Parathyroid adenoma (tissue), 2 donors: ENCODE measurements around the gene HIP1.
"Not testable (repeated sequence)": the region's sequence is repeated elsewhere in the genome, so short reads cannot be mapped to it uniquely, and the experiment has no call there.

Experiments
- H2AFZ ChIP-seq: fragments of 300-600 bp; sonication (generic); one replicate; pipeline ENCODE4 v1.7.0; 2017; ENCODE audit warnings: antibody characterized with exemption, mild to moderate bottlenecking
- H3K27ac ChIP-seq: fragments of 300-600 bp; sonication (generic); one replicate; pipeline ENCODE4 v1.7.0; 2017
- H3K27me3 ChIP-seq: fragments of 300-600 bp; sonication (generic); one replicate; pipeline ENCODE4 v1.7.0; 2017; ENCODE audit warnings: low read length; ENCODE audit not compliant: control insufficient read depth, insufficient read depth
- H3K36me3 ChIP-seq: fragments of 300-600 bp; sonication (generic); one replicate; pipeline ENCODE4 v1.7.0; 2017; ENCODE audit warnings: low read length; ENCODE audit not compliant: control insufficient read depth, insufficient read depth
- H3K4me1 ChIP-seq: fragments of 300-600 bp; sonication (generic); one replicate; pipeline ENCODE4 v1.7.0; 2017; ENCODE audit warnings: control low read depth
- H3K4me2 ChIP-seq: fragments of 300-600 bp; sonication (generic); one replicate; pipeline ENCODE4 v1.7.0; 2017; ENCODE audit warnings: low read length
- H3K4me3 ChIP-seq: fragments of 300-600 bp; sonication (generic); one replicate; pipeline ENCODE4 v1.7.0; 2017; ENCODE audit warnings: low read depth, low read length
- H3K79me2 ChIP-seq: fragments of 300-600 bp; sonication (generic); one replicate; pipeline ENCODE4 v1.7.0; 2017; ENCODE audit warnings: control low read depth
- H3K9ac ChIP-seq: fragments of 300-600 bp; sonication (generic); one replicate; pipeline ENCODE4 v1.7.0; 2017; ENCODE audit warnings: mild to moderate bottlenecking
- H3K9me3 ChIP-seq: fragments of 300-600 bp; sonication (generic); one replicate; pipeline ENCODE4 v1.7.0; 2017; ENCODE audit warnings: low read length; ENCODE audit not compliant: control insufficient read depth
- CTCF ChIP-seq: fragments of 300-600 bp; sonication (generic); IDR thresholded peaks from one replicate; pipeline ENCODE4 v1.7.0; 2017; ENCODE audit warnings: antibody characterized with exemption, mild to moderate bottlenecking
- donor health status: primary hyperparathyroidism.

The HIP1 gene

GRCh38 chr7:75729851-75730274 lies 8.9 kb downstream of the HIP1 start:
- no peak overlapping the region for H3K9ac ChIP-seq
- no peaks in the 10 kb centered on the region for H3K79me2 ChIP-seq
- H3K27ac ChIP-seq, result no peak overlapping the region
- no peak for TF ChIP-seq CTCF
- no peaks in the 10 kb centered on the region for H3K36me3 ChIP-seq
- no peaks in the 10 kb centered on the region for H3K27me3 ChIP-seq
- H2AFZ ChIP-seq, result no peak overlapping the region
- H3K4me2 ChIP-seq, result no peak overlapping the region
- H3K4me3 ChIP-seq, result no peak overlapping the region
- peaks cover 6% of the 10 kb centered on the region for H3K4me1 ChIP-seq
- H3K9me3 ChIP-seq, result no peaks in the 10 kb centered on the region

GRCh38 chr7:75727881-75728593 lies 10.7 kb downstream of the HIP1 start:
- Histone ChIP-seq H3K27ac (peak overlapping the region; percentile 32), H3K4me1 (peaks cover 6% of the 10 kb centered on the region), H3K9ac (no peak overlapping the region)

GRCh38 chr7:75727351-75727750 lies 11.4 kb downstream of the HIP1 start:
- H3K9ac ChIP-seq, H3K79me2 ChIP-seq, H3K27me3 ChIP-seq, H2AFZ ChIP-seq, H3K36me3 ChIP-seq, H3K9me3 ChIP-seq, H3K4me2 ChIP-seq, H3K4me3 ChIP-seq, H3K27ac ChIP-seq, H3K4me1 ChIP-seq: not testable (repeated sequence)

More at GRCh38 chr7:75727881-75728593, 10.7 kb downstream of the HIP1 start:
- TF ChIP-seq CTCF, result no peak
- no peaks in the 10 kb centered on the region for H3K36me3 ChIP-seq
- peak overlapping the region; percentile 36 for H2AFZ ChIP-seq
- no peaks in the 10 kb centered on the region for H3K9me3 ChIP-seq
- H3K79me2 ChIP-seq, result no peaks in the 10 kb centered on the region
- no peak overlapping the region for H3K4me2 ChIP-seq
- no peak overlapping the region for H3K4me3 ChIP-seq
- H3K27me3 ChIP-seq, result no peaks in the 10 kb centered on the region

- Histone ChIP-seq H3K79me2 (no peaks in the 10 kb centered on the region), H3K4me2 (no peak overlapping the region), H3K27ac (no peak overlapping the region), H2AFZ (no peak overlapping the region), H3K9me3 (no peaks in the 10 kb centered on the region), H3K4me3 (no peak overlapping the region), H3K27me3 (no peaks in the 10 kb centered on the region), H3K36me3 (no peaks in the 10 kb centered on the region), H3K9ac (no peak overlapping the region), H3K4me1 (peaks cover 6% of the 10 kb centered on the region)
- no peak for TF ChIP-seq CTCF
Observed at GRCh38 chr7:75725306-75725705, 13.4 kb downstream of the HIP1 start.

- H3K79me2 ChIP-seq, result no peaks in the 10 kb centered on the region
- H3K4me1 ChIP-seq, result peaks cover 6% of the 10 kb centered on the region
- H3K4me3 ChIP-seq, result no peak overlapping the region
- no peak for TF ChIP-seq CTCF
- no peaks in the 10 kb centered on the region for H3K27me3 ChIP-seq
- no peak overlapping the region for H3K9ac ChIP-seq
- no peaks in the 10 kb centered on the region for H3K36me3 ChIP-seq
- no peak overlapping the region for H3K4me2 ChIP-seq
- H3K9me3 ChIP-seq, result no peaks in the 10 kb centered on the region
- H2AFZ ChIP-seq, result no peak overlapping the region
- no peak overlapping the region for H3K27ac ChIP-seq
Observed at GRCh38 chr7:75723444-75723843, 15.3 kb downstream of the HIP1 start.
